Lung (tissue), 12 donors: ENCODE data around the gene CIBAR2. TPM values are rescaled to one million over a fixed set of nuclear protein-coding genes. Genes with fewer than 3 reads are reported as not detected.

Experiments
- ATAC-seq: fragments of 200-7000 bp; cut with Tn5 transposase; one replicate; pipeline ENCODE4 v1.9.1; 2020; ENCODE audit warnings: moderate number of reproducible peaks; ENCODE audit not compliant: insufficient read depth, low FRiP score
- DNase-seq, 3 donors: peaks; one replicate each; pipeline ENCODE4 v3.0.0-alpha.2; 2013 to 2017
- H3K27ac ChIP-seq, 2 donors: one replicate each; pipeline ENCODE4 v1.5.1; 2013; ENCODE audit warnings: mild to moderate bottlenecking in 2 of 2, moderate library complexity in 2 of 2, control low read depth in 1 of 2, inconsistent platforms in 1 of 2, low read depth in 1 of 2, low read length in 1 of 2
- H3K27me3 ChIP-seq, 3 donors: one replicate each; pipeline ENCODE4 v1.5.1; 2013; ENCODE audit warnings: low read length in 2 of 3; ENCODE audit not compliant: control insufficient read depth in 3 of 3, insufficient read depth in 3 of 3
- H3K36me3 ChIP-seq, 4 donors: one replicate each; pipeline ENCODE4 v1.5.1; 2013; ENCODE audit warnings: low read length in 4 of 4, mild to moderate bottlenecking in 1 of 4, moderate library complexity in 1 of 4; ENCODE audit not compliant: control insufficient read depth in 4 of 4, insufficient read depth in 4 of 4
- H3K4me1 ChIP-seq, 5 donors: one replicate each; pipeline ENCODE4 v1.5.1; 2013; ENCODE audit warnings: low read length in 5 of 5, mild to moderate bottlenecking in 2 of 5, moderate library complexity in 1 of 5; ENCODE audit not compliant: control insufficient read depth in 5 of 5, insufficient read depth in 5 of 5
- H3K4me3 ChIP-seq: one replicate; pipeline ENCODE4 v1.5.1; 2013; ENCODE audit warnings: mild to moderate bottlenecking, control low read depth, moderate library complexity
- H3K9ac ChIP-seq, 2 donors: one replicate each; pipeline ENCODE4 v1.5.1; 2013; ENCODE audit warnings: low read length in 2 of 2, control low read depth in 1 of 2; ENCODE audit not compliant: insufficient read depth in 1 of 2
- H3K9me3 ChIP-seq, 4 donors: one replicate each; pipeline ENCODE4 v1.5.1; 2013; ENCODE audit warnings: low read length in 3 of 4, mild to moderate bottlenecking in 1 of 4, moderate library complexity in 1 of 4; ENCODE audit not compliant: control insufficient read depth in 4 of 4, insufficient read depth in 3 of 4
- WGBS, 2 donors: extraction: QIAGEN DNeasy Blood & Tissue Kit; methylation state at CpG; one replicate each; pipeline ENCODE4 v1.1.7; 2013; 5-methylcytosine and 5-hydroxymethylcytosine counted together
- polyA plus RNA-seq, 2 donors: library from polyadenylated mRNA; stranded (reverse); fragments of 200-250 nt; gene quantifications; one replicate each; pipeline ENCODE4 v1.2.1, GENCODE V29; 2013
- total RNA-seq, 2 donors: library from RNA; depleted of rRNA in 1 of 2; stranded (reverse); fragments of >200 nt in 1 of 2; gene quantifications; one replicate each; pipeline ENCODE4 v1.2.1, GENCODE V29; 2014 to 2021
- TF ChIP-seq, protein P1 (sequence below): IDR thresholded peaks from 2 replicates; pipeline ENCODE4 v1.5.1; 2012; ENCODE audit warnings: mild to moderate bottlenecking; ENCODE audit errors: control extremely low read depth, extremely low read depth
- donor health status: control.
- donor health status: control.
- donor health status: Bipolar disorder and iron deficiency.
- donor health status: healthy.
- donor health status: DM: yes; HTN: yes; CAD: no.

The CIBAR2 gene
- total and polyA plus RNA-seq, 4 donors, result 11.8 to 49.0 (median 18.9) TPM

DNA sequence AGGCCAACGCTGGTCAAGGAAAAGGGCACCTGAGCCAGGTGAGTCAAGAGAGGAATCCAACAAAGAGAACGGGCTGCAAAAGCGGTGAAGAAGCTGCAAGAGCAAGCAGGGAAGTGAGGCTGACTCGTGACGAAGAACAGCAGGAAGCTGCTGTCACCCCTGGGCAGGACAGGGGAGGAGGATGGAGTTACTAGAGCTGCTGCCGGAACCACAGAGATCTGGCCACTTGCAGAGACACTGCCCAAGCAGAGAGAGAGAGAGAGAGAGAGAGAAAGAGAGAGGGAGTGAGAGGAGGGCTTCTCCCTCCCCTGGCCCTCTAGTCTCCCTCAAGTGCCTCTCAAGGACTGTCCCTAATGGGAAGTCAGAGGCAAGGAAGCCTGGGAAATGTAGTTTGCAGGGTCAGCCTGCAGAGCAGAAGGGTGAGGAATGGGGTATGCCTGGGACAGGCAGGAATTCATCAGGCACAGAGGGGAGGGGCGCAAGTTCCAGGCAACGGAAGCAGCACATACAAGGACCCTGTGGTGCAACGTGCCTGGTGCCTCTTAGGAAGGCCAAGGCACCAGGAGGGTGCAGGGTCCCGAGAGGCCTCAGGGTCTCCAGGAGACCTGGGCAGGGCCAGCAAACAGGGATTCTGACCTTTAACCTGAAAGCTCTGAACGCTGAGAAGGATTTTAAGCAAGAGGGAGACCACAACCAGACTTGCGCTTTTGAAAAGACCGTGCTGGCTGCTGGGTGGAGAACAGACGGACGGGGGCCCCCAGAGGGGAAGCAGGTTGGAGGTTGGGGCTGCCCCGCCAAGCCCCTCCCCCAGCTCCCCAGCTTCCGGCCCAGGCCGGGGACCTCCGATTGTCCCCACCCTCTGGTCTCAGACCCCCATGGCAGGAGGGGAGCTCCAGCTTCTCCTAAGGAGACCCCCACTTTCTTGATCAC is 45.8 kb upstream of the CIBAR2 start:
- Histone ChIP-seq H3K27ac (peak overlapping the region; percentile 10 to 34), H3K27me3 (no peaks in the 10 kb centered on the region), H3K9me3 (no peaks in the 10 kb centered on the region), H3K9ac (no peak overlapping the region), H3K36me3 (no peaks in the 10 kb centered on the region), H3K4me1 (peaks cover 0 to 48% (median 9%) of the 10 kb centered on the region in 5 donors), H3K4me3 (no peak overlapping the region)
- 21 to 39% methylated on average over 19 of the region's 19 CpGs for WGBS, 2 donors
- TF ChIP-seq, protein P1, sequence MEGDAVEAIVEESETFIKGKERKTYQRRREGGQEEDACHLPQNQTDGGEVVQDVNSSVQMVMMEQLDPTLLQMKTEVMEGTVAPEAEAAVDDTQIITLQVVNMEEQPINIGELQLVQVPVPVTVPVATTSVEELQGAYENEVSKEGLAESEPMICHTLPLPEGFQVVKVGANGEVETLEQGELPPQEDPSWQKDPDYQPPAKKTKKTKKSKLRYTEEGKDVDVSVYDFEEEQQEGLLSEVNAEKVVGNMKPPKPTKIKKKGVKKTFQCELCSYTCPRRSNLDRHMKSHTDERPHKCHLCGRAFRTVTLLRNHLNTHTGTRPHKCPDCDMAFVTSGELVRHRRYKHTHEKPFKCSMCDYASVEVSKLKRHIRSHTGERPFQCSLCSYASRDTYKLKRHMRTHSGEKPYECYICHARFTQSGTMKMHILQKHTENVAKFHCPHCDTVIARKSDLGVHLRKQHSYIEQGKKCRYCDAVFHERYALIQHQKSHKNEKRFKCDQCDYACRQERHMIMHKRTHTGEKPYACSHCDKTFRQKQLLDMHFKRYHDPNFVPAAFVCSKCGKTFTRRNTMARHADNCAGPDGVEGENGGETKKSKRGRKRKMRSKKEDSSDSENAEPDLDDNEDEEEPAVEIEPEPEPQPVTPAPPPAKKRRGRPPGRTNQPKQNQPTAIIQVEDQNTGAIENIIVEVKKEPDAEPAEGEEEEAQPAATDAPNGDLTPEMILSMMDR, result no peak
- DNase-seq (peak; percentile 74 to 80 (median 75)), ATAC-seq (no peak)

DNA sequence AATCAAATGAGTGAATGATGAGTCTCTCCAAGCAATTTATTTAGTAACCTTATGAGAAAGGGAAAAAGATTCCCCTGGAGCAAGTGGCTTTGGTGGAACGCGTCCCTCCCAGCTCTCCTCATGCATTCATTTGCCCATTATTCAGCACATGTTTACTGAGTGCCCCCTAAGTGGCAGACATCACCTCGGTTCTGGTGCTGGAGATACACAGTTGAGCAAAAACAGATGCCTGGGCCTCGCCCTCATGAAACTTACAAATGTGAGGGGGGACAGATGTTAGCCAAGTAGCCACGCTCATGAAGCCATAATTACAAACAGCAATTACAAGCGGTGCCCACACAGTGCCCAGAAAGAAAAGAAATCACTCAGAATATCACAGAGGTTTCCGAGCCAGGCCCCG is 45.1 kb upstream of the CIBAR2 start:
- WGBS, 2 donors, result 69 to 84% methylated on average over 8 of the region's 8 CpGs
- Histone ChIP-seq H3K9ac (no peak overlapping the region), H3K4me1 (peaks cover 0 to 44% (median 4%) of the 10 kb centered on the region in 5 donors), H3K36me3 (no peaks in the 10 kb centered on the region), H3K27me3 (no peaks in the 10 kb centered on the region), H3K9me3 (no peaks in the 10 kb centered on the region), H3K4me3 (no peak overlapping the region), H3K27ac (no peak overlapping the region)
- DNase-seq (no peak), ATAC-seq (no peak)
- TF ChIP-seq, protein P1, result no peak

DNA sequence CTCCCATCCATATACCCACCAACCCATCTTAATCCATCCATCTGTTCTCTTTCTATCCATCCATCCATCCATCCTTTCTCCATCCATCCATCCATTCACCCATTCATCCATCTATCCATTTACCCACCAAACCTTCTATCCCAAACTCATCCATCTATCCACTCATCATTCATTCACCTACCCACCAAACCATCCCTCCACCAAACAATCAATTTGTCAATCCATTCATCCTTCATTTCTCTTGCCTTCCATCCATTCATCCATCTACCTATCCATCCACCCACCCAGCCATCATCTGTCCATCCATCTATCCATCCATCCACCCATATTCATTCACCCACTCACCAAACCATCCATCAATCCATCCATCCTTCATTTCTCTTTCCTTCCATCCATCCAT is 44.6 kb upstream of the CIBAR2 start:
- Histone ChIP-seq H3K27ac (no peak overlapping the region), H3K4me1 (peaks cover 0 to 44% (median 9%) of the 10 kb centered on the region in 5 donors), H3K9me3 (no peaks in the 10 kb centered on the region), H3K9ac (no peak overlapping the region), H3K27me3 (no peaks in the 10 kb centered on the region), H3K36me3 (no peaks in the 10 kb centered on the region), H3K4me3 (no peak overlapping the region)
- DNase-seq (no peak), ATAC-seq (no peak)
- TF ChIP-seq, protein P1, result no peak
